Suppressor macrophage treated with lipopolysaccharide for 1 hour (primary cell): ENCODE data around the gene CHKA.

Experiments used
- DNase-seq, 3 donors: peaks; one replicate each; pipeline ENCODE4 v3.0.0-alpha.2; 2020 to 2022

Gene CHKA

GRCh38 chr11:68142441-68143309 is 21.5 kb upstream of the CHKA start:
- DNase-seq: no peak

- peak; percentile 63 to 67 (median 66) for DNase-seq
These were observed 20.8 kb upstream of the CHKA start for GRCh38 chr11:68142028-68142412.

- DNase-seq: no peak
These were observed 20.2 kb upstream of the CHKA start for GRCh38 chr11:68141246-68142027.

- DNase-seq: no peak
These were observed 19.5 kb upstream of the CHKA start for GRCh38 chr11:68140496-68141245.

- no peak for DNase-seq
These were observed 17.0 kb upstream of the CHKA start for GRCh38 chr11:68138237-68138636.

- DNase-seq: no peak
These were observed 16.6 kb upstream of the CHKA start for GRCh38 chr11:68137833-68138232.

DNA sequence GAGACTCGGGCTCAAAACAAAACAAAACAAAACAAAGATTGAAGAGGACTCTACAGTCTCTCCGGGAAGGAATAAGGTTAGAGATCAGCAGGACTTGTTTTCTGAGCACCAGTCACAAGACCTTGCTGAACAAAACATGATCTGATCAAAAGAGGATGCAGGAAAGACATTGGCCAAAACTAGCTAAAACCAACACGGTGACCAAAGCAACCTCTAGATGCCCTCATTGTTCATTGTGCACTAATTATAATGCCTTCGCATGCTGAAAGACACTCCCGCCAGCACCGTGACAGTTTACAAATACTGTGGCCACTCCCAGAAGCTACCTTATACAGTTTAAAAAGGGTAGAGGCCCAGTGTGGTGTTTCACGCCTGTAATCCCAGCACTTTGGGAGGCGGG is 15.7 kb upstream of the CHKA start:
- DNase-seq: no peak

- no peak for DNase-seq
These were observed 14.0 kb upstream of the CHKA start for GRCh38 chr11:68135161-68135560.

- DNase-seq: no peak
These were observed 12.6 kb upstream of the CHKA start for GRCh38 chr11:68133761-68134160.

GRCh38 chr11:68130121-68130520 is 8.9 kb upstream of the CHKA start:
- no peak for DNase-seq

- no peak for DNase-seq
These were observed 7.6 kb upstream of the CHKA start for GRCh38 chr11:68128682-68129327.

DNA sequence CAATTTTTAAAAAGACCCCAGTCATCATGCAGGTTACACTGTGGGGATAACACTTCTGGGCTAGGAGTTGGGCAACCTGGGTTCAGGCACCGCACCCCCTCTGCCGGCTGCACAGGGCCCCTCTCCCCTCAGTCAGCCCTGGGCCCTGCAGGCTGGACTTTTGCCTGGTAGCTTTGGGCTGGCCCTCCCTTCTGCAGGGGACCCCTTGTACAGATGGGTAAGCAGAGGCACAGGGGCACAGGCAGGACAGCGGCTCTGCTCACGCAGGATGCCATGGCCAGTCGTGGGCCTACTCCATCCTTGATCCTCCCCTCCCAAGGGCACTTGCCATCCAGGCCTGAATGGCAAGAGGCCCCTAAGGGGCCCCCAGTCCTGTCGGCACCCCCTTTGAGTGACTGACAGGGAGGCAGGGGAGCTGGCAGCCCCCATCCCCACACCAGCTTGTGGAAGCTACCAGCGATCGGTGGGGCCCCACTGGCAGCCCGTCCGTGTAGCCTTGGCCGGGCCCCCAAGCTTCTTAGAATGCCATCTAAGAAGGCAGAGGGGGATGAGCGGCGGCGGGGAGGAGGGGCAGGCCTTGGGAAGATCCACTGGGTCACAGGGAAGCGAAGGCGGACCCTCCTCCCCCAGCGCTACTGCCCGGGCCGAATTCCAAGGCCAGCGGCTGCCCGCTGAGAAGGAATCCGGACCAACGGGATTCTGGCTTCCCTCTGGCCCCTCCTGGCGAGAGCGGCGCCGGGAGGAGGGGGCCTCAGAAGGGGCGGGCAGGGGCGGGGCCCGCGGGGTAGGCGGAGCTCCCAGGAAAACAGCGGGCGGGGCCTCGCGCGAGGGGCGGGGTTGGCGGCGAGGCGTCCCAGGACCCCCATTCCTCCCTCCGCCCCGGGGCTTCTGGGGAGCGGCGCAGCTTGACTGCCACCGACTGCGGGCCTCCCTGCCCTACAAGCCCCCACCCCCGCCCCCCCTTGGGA is 6.8 kb upstream of the CHKA start:
- no peak for DNase-seq

- DNase-seq: no peak
These were observed 4.0 kb upstream of the CHKA start for GRCh38 chr11:68125164-68125563.

GRCh38 chr11:68122936-68123539 is 1.9 kb upstream of the CHKA start:
- no peak for DNase-seq

GRCh38 chr11:68120273-68121066 is 718 bp downstream of the CHKA start:
- peak; percentile 60 to 83 (median 63) for DNase-seq

DNA sequence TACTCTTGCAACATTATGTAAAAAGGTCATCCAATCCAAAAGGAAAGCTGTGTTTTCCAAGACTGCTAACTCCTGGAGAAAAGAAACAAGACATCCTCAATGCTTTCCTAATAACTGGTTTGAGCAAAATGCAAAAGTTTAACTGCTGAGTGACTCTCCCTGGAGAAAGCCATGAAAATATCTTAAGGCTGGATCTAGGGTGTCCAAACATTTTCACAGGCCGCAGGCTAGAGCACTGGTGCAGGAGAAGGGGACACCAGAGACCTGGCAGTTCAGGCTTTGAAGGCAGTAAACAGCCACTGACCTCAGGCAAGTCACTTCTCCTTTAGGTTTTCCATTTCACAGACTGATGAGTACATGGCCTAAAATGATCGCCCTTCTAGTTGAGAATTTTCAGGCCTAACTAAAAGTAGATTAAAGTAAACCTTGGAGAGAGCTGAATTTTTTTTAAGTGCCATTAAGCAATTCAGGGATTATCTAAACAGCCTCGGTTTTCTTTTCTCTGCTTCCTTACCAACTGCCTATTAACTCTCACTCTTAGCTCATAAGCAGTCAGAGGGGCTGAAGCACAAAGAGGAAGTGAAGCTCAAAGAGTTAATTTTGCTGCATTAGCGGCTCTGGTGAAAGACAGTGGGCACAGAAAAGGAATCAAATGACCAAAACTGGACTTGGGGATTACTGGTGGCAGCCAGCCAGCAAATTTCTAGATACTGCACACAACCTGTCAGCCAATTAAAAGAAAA is 2.3 kb downstream of the CHKA start:
- peak; percentile 72 to 88 (median 79) for DNase-seq

DNA sequence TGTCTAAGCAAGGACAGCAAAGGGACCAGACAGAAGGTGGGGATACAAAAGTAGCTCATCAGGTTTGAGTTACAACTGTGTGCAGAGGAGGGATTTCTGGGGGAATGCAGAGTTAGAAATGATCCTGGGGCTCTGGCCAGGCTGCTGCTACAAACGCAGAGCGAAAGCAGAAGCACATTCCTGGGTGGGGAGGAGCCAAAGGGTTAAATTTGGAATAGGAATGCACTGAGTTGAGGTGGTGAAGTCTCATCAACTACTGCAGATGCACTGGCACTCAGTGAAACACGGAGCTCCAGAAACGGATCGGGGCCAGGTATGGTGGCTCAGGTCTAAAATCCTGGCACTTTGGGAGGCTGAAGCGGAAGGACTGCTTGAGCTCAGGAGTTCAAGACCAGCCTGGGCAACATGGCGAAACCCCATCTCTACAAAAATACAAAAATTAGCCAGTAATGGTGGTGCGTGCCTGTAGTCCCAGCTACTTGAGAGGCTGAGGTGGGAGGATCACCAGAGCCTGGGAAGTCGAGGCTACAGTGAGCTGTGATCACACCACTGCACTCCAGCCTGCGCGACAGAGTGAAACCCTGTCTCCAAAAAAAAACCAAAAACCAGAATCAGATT is 3.2 kb downstream of the CHKA start:
- DNase-seq: no peak

DNA sequence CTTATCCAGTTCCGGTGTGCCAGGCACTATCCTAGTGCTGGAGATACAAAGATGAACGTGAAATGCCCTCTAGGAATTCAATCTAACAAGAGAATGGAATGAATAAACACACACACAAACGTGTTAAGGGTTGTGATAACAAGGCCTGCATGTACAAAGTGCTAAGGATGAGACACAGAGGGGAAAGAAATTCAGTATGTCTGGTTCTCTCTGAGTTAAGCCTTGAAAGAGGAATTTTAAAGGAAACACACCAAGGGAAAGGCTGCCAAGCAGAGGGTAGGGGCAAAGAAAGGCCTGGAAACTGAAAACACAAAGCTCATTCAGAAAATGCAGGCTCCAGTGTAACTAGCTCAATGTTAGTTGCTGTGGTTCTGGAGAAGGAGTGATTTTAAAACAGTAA is 4.2 kb downstream of the CHKA start:
- DNase-seq: no peak

DNA sequence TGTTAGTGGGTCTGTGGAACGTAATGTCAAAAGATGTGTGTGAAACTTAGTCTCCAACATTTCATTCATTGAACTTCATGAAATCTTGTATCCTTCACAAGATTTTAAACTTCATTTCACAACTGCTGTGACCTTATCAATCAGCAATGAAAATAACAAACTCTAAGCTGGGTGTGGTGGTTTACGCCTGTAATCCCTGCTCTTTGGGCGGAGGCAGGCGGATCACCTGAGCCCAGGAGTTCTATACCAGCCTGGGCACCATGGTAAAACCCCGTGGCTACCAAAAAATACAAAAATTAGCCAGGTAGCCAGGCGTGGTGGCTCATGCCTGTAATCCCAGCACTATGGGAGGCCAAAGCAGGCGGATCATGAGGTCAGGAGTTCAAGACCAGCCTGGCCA is 5.1 kb downstream of the CHKA start:
- no peak for DNase-seq
